GM08714 (cell line): Measurements from ENCODE around the gene RET.
A peak's percentile ranks its signal among the peaks of the same experiment; 100 is the strongest.

Experiments
- H3K4me3 ChIP-seq: fragments of 200-500 bp; sonication (Bioruptor generic); 2 replicates; pipeline ENCODE4 v1.5.1; 2014; ENCODE audit warnings: mild to moderate bottlenecking, low read length, inconsistent platforms
- ZNF274 ChIP-seq: IDR thresholded peaks from 2 replicates; pipeline ENCODE4 v1.6.1; 2012; ENCODE audit warnings: mild to moderate bottlenecking, low read depth, low read length

The RET gene

GRCh38 chr10:43126759-43127424 is 50.0 kb downstream of the RET start:
- H3K4me3 ChIP-seq, result no peak overlapping the region
- no peak for TF ChIP-seq ZNF274

GRCh38 chr10:43127442-43127841 is 50.6 kb downstream of the RET start:
- no peak for TF ChIP-seq ZNF274
- H3K4me3 ChIP-seq, result no peak overlapping the region

GRCh38 chr10:43128331-43128730 is 51.5 kb downstream of the RET start:
- no peak overlapping the region for H3K4me3 ChIP-seq
- no peak for TF ChIP-seq ZNF274

- no peak overlapping the region for H3K4me3 ChIP-seq
- no peak for TF ChIP-seq ZNF274
These were observed 52.3 kb downstream of the RET start for GRCh38 chr10:43128958-43129706.

- no peak overlapping the region for H3K4me3 ChIP-seq
- TF ChIP-seq ZNF274, result no peak
These were observed 53.9 kb downstream of the RET start for GRCh38 chr10:43130770-43131171.

GRCh38 chr10:43131256-43131655 is 54.4 kb downstream of the RET start:
- no peak overlapping the region for H3K4me3 ChIP-seq
- TF ChIP-seq ZNF274, result no peak

- no peak overlapping the region for H3K4me3 ChIP-seq
- TF ChIP-seq ZNF274, result no peak
These were observed 55.0 kb downstream of the RET start for GRCh38 chr10:43131906-43132305.

GRCh38 chr10:43132867-43133787 is 56.3 kb downstream of the RET start:
- H3K4me3 ChIP-seq, result no peak overlapping the region
- TF ChIP-seq ZNF274, result no peak

GRCh38 chr10:43134126-43134905 is 57.4 kb downstream of the RET start:
- TF ChIP-seq ZNF274, result no peak
- no peak overlapping the region for H3K4me3 ChIP-seq

GRCh38 chr10:43135064-43135463 is 58.2 kb downstream of the RET start:
- no peak overlapping the region for H3K4me3 ChIP-seq
- TF ChIP-seq ZNF274, result no peak

- TF ChIP-seq ZNF274, result no peak
- H3K4me3 ChIP-seq, result no peak overlapping the region
These were observed 58.8 kb downstream of the RET start for GRCh38 chr10:43135656-43136055.

- TF ChIP-seq ZNF274, result no peak
These were observed 59.6 kb downstream of the RET start for GRCh38 chr10:43136432-43136831.

GRCh38 chr10:43136995-43137716 is 60.3 kb downstream of the RET start:
- TF ChIP-seq ZNF274, result no peak

More at GRCh38 chr10:43136432-43136831, 59.6 kb downstream of the RET start:
- H3K4me3 ChIP-seq, result no peak overlapping the region

GRCh38 chr10:43137717-43138020 is 60.8 kb downstream of the RET start:
- peak overlapping the region; percentile 75 for H3K4me3 ChIP-seq
- TF ChIP-seq ZNF274, result no peak

More at GRCh38 chr10:43136995-43137716, 60.3 kb downstream of the RET start:
- H3K4me3 ChIP-seq, result peak overlapping the region; percentile 75; the same call in 1 of the 2 replicates
